Measurements from ENCODE around the gene SCYL3.

DNA sequence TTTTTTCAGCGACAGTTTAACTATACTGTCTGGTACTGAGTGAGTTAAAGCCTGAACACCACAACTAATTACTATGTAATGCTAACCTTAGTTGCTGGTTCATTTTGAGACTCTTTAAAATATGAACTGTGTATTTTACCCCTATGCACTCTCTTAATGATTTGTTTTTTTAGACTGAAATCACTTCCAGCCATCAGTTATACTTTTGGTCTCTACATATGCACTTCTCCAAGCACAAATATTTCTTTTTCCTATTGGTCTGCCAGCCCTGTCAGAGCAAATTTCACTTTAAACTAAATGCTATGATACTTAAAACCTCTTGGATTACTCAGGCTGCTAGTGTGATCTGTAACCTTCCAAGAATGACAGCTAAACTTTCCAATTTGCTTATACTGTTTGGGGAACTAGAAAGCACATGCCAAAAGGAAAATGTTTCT, 38.1 kb upstream of the SCYL3 start:
- no peak for TF ChIP-seq CTCF (IDR thresholded peaks at IDR 0.05)
- no peak for TF ChIP-seq POLR2AphosphoS5 (IDR thresholded peaks at IDR 0.05)
